GM12873 (cell line): Measurements from ENCODE around the gene ANKHD1.

Experiments
- TF ChIP-seq, protein P1 (sequence below): IDR thresholded peaks from 2 replicates; pipeline ENCODE4 v1.5.1; 2012; ENCODE audit warnings: low read depth, mild to moderate bottlenecking, moderate library complexity, low read length, control low read depth; ENCODE audit not compliant: insufficient read depth; ENCODE audit errors: missing control alignments

ANKHD1 gene

DNA sequence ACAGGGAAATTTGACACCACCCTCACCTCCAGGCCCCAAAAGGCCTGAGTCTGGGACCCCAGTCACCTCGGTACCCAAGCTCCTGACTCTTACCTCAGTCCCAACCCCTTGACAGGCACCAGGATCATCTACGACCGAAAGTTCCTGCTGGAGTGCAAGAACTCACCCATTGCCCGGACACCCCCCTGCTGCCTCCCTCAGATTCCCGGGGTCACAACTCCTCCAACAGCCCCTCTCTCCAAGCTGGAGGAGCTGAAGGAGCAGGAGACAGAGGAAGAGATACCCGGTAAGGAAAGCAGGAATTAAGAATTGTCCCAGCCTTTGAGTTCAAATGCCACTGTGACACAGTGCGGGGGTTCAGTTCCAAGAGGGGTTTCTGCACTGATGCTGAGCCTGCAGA is 147.2 kb downstream of the ANKHD1 start:
- TF ChIP-seq, protein P1, sequence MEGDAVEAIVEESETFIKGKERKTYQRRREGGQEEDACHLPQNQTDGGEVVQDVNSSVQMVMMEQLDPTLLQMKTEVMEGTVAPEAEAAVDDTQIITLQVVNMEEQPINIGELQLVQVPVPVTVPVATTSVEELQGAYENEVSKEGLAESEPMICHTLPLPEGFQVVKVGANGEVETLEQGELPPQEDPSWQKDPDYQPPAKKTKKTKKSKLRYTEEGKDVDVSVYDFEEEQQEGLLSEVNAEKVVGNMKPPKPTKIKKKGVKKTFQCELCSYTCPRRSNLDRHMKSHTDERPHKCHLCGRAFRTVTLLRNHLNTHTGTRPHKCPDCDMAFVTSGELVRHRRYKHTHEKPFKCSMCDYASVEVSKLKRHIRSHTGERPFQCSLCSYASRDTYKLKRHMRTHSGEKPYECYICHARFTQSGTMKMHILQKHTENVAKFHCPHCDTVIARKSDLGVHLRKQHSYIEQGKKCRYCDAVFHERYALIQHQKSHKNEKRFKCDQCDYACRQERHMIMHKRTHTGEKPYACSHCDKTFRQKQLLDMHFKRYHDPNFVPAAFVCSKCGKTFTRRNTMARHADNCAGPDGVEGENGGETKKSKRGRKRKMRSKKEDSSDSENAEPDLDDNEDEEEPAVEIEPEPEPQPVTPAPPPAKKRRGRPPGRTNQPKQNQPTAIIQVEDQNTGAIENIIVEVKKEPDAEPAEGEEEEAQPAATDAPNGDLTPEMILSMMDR: no peak

DNA sequence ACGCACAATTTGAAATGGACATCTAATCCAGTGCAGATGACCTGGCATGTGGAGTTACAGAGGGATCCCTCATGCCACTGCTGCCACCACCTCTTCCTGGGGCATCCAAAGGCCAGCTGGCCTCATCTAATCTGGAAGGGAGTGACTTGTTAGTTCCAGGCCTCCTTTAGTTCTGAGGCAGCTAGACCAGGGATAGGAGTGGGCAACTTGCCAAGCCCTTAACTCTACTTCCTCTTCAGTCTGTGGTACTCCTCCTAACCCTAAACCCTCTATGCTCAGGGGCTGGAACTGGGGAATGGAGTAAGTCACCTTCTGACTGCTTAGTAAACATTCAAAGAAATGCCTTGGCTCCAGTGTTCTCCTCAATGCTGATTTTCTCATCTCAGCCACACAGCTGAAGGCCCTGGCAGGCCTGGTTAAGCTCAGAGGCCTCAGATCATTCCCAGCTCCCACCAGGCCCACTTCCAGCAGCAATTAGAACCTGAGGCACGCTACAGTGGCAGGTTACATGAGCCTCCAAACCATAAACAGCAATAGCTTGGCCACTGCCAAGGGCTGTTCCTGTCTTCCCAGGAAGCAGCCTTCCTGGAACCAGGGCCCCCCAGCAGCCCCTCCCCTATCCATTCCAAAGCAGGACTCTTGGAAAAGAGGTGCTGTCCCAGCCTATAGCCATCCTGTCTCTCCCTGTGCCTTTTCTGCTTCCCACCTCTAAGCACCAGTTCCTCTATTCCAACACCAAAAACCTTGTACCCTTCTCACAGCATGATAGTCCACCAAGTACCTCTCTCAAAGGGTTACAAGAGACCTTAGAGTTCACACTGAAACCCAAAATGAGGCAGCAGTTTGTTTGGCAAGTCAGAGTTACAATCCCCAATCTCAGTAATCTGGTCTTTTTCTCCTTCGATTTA is 147.9 kb downstream of the ANKHD1 start:
- TF ChIP-seq, protein P1: no peak

DNA sequence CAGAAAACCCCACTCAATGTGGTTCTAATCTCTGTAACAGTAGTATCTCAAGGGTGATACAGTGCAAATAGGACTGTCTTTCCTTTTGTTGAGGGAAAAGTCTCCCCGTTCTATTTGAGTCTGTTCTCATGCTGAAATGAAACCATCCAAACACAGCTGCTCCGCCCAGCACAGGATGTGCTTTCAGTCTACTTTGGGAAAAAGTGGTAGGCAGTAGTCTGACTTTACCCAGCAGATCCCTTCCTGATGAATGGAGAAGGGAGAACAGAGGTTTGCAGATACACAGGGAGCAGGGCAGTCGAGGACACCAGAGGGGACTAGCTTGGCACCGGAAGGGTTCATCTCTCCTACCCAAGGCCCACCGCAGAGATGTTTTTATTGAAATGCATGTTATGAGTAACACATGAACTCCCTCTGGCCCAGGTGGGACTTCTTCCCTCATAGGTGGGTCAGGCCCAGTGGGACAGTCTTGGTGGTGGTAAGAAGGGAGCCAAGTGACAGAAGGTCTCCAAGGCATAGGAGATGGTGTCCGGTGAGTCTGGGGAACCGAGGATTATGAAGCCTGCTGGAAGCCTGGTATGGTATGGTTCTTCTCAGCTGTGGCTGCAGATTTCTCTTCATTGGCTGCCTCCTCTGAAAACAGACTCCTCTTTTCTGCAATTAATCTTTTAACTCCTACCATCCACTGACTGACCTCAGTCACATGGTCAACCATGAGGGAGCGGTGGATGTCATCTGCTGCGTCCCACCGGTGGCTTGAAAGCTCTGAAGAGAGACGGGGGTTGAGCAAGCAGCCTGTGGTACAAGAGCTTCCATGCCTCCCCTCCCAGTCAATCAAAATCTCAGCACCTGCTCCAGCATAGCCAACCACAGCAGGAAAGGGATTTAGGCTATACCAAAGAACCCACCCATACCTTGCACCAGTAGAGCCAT is 148.8 kb downstream of the ANKHD1 start:
- TF ChIP-seq, protein P1: no peak

DNA sequence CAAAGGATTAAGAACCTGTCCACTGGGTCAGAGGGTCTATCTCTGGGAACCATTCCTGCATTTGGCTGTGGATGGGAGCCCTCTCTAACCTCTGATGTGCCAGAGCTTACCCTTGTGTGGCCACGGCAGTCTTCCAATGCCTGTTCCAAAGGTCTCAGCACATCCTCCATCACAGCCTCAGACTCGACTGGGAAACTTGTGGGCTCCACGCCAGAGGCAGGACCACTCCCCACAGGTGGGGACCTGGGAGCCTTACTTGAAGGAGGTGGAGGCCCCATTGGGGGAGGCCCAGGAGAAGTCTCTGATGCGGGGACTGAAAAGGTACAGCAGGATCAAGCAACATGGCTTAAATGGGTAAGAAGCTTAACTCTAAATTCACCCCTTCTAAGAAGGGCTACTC is 150.2 kb downstream of the ANKHD1 start:
- TF ChIP-seq, protein P1: no peak

DNA sequence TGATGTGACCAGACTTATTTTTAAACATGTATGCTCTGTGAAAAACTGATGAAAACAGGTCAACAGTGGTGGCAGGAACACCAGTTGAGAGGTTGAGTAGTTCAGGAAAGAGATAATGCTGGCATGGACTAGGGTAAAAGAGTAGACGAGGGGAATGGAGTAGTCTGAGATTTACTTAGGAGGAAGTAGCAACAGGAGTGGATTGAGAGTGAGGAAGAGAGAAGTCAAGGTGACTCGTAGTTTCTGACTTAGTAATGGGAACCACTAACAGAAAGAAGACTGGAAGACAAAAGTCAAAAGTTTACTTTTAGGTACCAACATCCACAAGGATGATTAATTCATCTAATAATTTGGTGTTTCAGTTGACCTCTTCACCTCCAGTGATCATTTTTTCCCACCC is 152.0 kb downstream of the ANKHD1 start:
- TF ChIP-seq, protein P1: no peak

DNA sequence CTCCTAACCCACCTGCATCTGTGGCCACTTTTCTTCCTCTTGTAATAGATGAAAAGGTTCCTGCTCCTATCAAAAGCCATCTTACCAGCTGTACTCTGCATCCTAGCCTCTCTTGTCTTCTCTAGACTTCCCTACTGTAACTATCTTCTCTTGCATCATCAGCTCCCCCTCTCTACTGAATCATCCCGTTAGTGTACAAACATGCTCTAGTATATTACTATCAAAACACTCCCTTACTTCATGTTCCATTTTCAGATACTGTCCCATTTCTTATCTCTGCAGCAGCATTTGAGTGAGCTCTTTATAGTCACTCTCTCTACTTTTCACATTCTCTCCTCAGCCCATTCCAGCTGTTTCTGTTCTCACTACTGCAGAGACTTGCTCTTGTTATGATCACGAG is 152.8 kb downstream of the ANKHD1 start:
- TF ChIP-seq, protein P1: no peak
